Pancreas (tissue), 10 donors: Measurements from ENCODE around the gene PTEN. TPM values are rescaled to one million over a fixed set of nuclear protein-coding genes. Genes with fewer than 3 reads are reported as not detected.
A peak's percentile ranks its signal among the peaks of the same experiment; 100 is the strongest.

Experiments
- ATAC-seq, 4 donors: fragments of 200-7000 bp; cut with Tn5 transposase; one replicate each; pipeline versions ENCODE4 v1.8.0 to v1.9.1; 2020; ENCODE audit warnings: mild to moderate bottlenecking in 4 of 4, moderate library complexity in 4 of 4
- DNase-seq, 6 donors: peaks; one replicate each; pipeline ENCODE4 v3.0.0-alpha.2; 2020
- FAIRE-seq: peaks from 2 replicates; lab custom pipeline; 2012; peaks lifted over from hg19 to GRCh38; lab: Jason Lieb, UNC
- H3K27ac ChIP-seq, 4 donors: fragments of 200-600 bp; sonication (generic); 1 replicate in 3 of 4; 2 replicates in 1 of 4; pipeline versions ENCODE4 v1.5.0 to v1.8.0; 2020
- H3K27me3 ChIP-seq, 4 donors: fragments of 200-600 bp; one replicate each; pipeline ENCODE4 v1.8.0; 2021
- H3K36me3 ChIP-seq, 3 donors: fragments of 200-600 bp; sonication (generic) in 1 of 3; one replicate each; pipeline versions ENCODE4 v1.5.0 to v1.8.0; 2020 to 2021
- H3K4me1 ChIP-seq, 3 donors: fragments of 200-600 bp; one replicate each; pipeline ENCODE4 v1.8.0; 2021
- H3K4me3 ChIP-seq, 4 donors: fragments of 200-600 bp; sonication (generic) in 2 of 4; one replicate each; pipeline versions ENCODE4 v1.5.0 to v1.8.0; 2020 to 2021
- H3K9me3 ChIP-seq, 4 donors: fragments of 200-600 bp; one replicate each; pipeline ENCODE4 v1.8.0; 2021
- CTCF ChIP-seq, 4 donors: fragments of 200-600 bp; sonication (generic) in 3 of 4; IDR thresholded peaks; one replicate each; pipeline versions ENCODE4 v1.5.0 to v1.8.0; 2021; ENCODE audit warnings: antibody characterized with exemption in 4 of 4
- WGBS, 2 donors: extraction: QIAGEN DNeasy Blood & Tissue Kit; methylation state at CpG; one replicate each; pipeline ENCODE4 v1.1.7; 2013; 5-methylcytosine and 5-hydroxymethylcytosine counted together
- intact Hi-C, 3 donors: fragments of 100-400 bp; cut with DNase I; formaldehyde crosslinking; loops; one replicate each; pipeline versions ENCODE4 v1.11.1 to v1.14.2; 2022
- polyA plus RNA-seq, 2 donors: library from polyadenylated mRNA; stranded (reverse); fragments of 200-250 nt; gene quantifications; one replicate each; pipeline ENCODE4 v1.2.3, GENCODE V29; 2013
- total RNA-seq, 6 donors: library from RNA; stranded (reverse); fragmentation: NEBNext Ultra II Directional in 4 of 6; extraction: Animal tissue kit (Norgen Biotek cat#: 25700) in 4 of 6; gene quantifications; one replicate each; pipeline versions ENCODE4 v1.2.1 to v1.2.4, GENCODE V29; 2021 to 2023
- donor health status: healthy with polysubstance abuse.
- donor health status: DM: no; HTN: no; CAD: no; lungs with moderate emphysema.
- donor health status: DM: no; HTN: no; CAD: no.
- donor health status: control.
- donor health status: control.
- donor health status: Bipolar disorder and iron deficiency.
- donor health status: DM: yes; HTN: yes; CAD: no.
- donor health status: DM: no; HTN: no; CAD: no.
- donor health status: DM: no; HTN: no; CAD: no.
- donor health status: DM: yes; HTN: yes; CAD: no.

Gene PTEN
- total and polyA plus RNA-seq, 8 donors, result 19.2 to 64.1 (median 40.4) TPM

GRCh38 chr10:87913156-87913921 lies 49.9 kb downstream of the PTEN start:
- WGBS, 2 donors, result 93 to 96% methylated on average over 2 of the region's 2 CpGs
- intact Hi-C loops, result no loop called here
- Histone ChIP-seq H3K4me3 (no peak overlapping the region), H3K27ac (no peak overlapping the region), H3K4me1 (peaks cover 6 to 15% (median 12%) of the 10 kb centered on the region in 3 donors), H3K9me3 (no peaks in the 10 kb centered on the region), H3K27me3 (no peaks in the 10 kb centered on the region), H3K36me3 (no peaks in the 10 kb centered on the region)
- DNase-seq, result no peak
- ATAC-seq, result no peak
- no peak for FAIRE-seq
- TF ChIP-seq CTCF (IDR thresholded peaks at IDR 0.05), result no peak

GRCh38 chr10:87915406-87915805 lies 52.0 kb downstream of the PTEN start:
- FAIRE-seq, result no peak
- H3K36me3 ChIP-seq, result no peaks in the 10 kb centered on the region
- peaks cover 22 to 31% (median 23%) of the 10 kb centered on the region in 3 donors for H3K4me1 ChIP-seq
- H3K27me3 ChIP-seq, result no peaks in the 10 kb centered on the region
- no peak for ATAC-seq
- intact Hi-C loops, result no loop called here
- H3K9me3 ChIP-seq, result no peaks in the 10 kb centered on the region
- 90 to 95% methylated on average over 4 of the region's 4 CpGs for WGBS, 2 donors
- no peak for TF ChIP-seq CTCF (IDR thresholded peaks at IDR 0.05)
- DNase-seq, result no peak
- H3K4me3 ChIP-seq, result no peak overlapping the region
- H3K27ac ChIP-seq, result no peak overlapping the region

GRCh38 chr10:87915989-87916388 lies 52.6 kb downstream of the PTEN start:
- Histone ChIP-seq H3K9me3 (no peaks in the 10 kb centered on the region), H3K4me1 (peaks cover 22 to 31% (median 23%) of the 10 kb centered on the region in 3 donors), H3K4me3 (no peak overlapping the region), H3K27ac (no peak overlapping the region), H3K27me3 (no peaks in the 10 kb centered on the region), H3K36me3 (no peaks in the 10 kb centered on the region)
- DNase-seq (no peak), ATAC-seq (peak in 3 of 4 donors; percentile 26 to 47 (median 26)), FAIRE-seq (no peak)
- 82 to 87% methylated on average over 1 of the region's 1 CpG for WGBS, 2 donors
- intact Hi-C loops, result no loop called here
- TF ChIP-seq CTCF (IDR thresholded peaks at IDR 0.05), result no peak

- FAIRE-seq (no peak), ATAC-seq (no peak), DNase-seq (no peak)
- intact Hi-C loops, result no loop called here
- H3K36me3 ChIP-seq, result no peaks in the 10 kb centered on the region
- peaks cover 22 to 31% (median 23%) of the 10 kb centered on the region in 3 donors for H3K4me1 ChIP-seq
- TF ChIP-seq CTCF (IDR thresholded peaks at IDR 0.05), result no peak
- no peaks in the 10 kb centered on the region for H3K27me3 ChIP-seq
- H3K27ac ChIP-seq, result no peak overlapping the region
- H3K9me3 ChIP-seq, result no peaks in the 10 kb centered on the region
- 65 to 71% methylated on average over 3 of the region's 3 CpGs for WGBS, 2 donors
- no peak overlapping the region for H3K4me3 ChIP-seq
Measured at GRCh38 chr10:87916515-87916914, 53.1 kb downstream of the PTEN start.

- no peaks in the 10 kb centered on the region for H3K36me3 ChIP-seq
- ATAC-seq (peak in 1 of 4 donors; percentile 58), FAIRE-seq (no peak), DNase-seq (no peak)
- H3K27ac ChIP-seq, result peak overlapping the region in 2 of 4 donors; percentile 15 to 38
- H3K4me3 ChIP-seq, result no peak overlapping the region
- no peak for TF ChIP-seq CTCF (IDR thresholded peaks at IDR 0.05)
- 14 to 15% methylated on average over 3 of the region's 3 CpGs for WGBS, 2 donors
- intact Hi-C loops, result no loop called here
- no peaks in the 10 kb centered on the region for H3K27me3 ChIP-seq
- no peaks in the 10 kb centered on the region for H3K9me3 ChIP-seq
- H3K4me1 ChIP-seq, result peaks cover 22 to 31% (median 23%) of the 10 kb centered on the region in 3 donors
Measured at GRCh38 chr10:87918254-87918859, 54.9 kb downstream of the PTEN start.
